Fibroblast of lung (primary cell): ENCODE data around the gene POC5.

ENCODE experiments used
- CTCF ChIP-seq, 2 donors: IDR thresholded peaks in 1 of 2; conservative IDR thresholded peaks in 1 of 2; 1 replicate in 1 of 2; 2 replicates in 1 of 2; pipeline ENCODE4 v1.5.1; 2011 to 2012; ENCODE audit warnings: low read length in 2 of 2, control low read depth in 1 of 2, inconsistent platforms in 1 of 2, low read depth in 1 of 2, mild to moderate bottlenecking in 1 of 2
- EZH2 ChIP-seq: IDR thresholded peaks from 2 replicates; pipeline ENCODE4 v1.5.1; 2012; ENCODE audit warnings: low read length, control low read depth, mild to moderate bottlenecking; ENCODE audit errors: missing control alignments

- TF ChIP-seq CTCF (conservative IDR thresholded peaks at IDR 0.05 in 1 of 2, IDR thresholded peaks at IDR 0.05 in 1 of 2; ENCODE audit: low read depth in 1 of 2, low read length in 2 of 2) (no peak), EZH2 (no peak)
Observed at GRCh38 chr5:75639535-75640311, 77.5 kb downstream of the POC5 start.
